Mesenteric fat pad (tissue), 1 donor: Measurements from ENCODE around the gene ERG. TPM values are rescaled to one million over a fixed set of nuclear protein-coding genes. Genes with fewer than 3 reads are reported as not detected.

ENCODE experiments used
- DNase-seq: peaks from one replicate; pipeline ENCODE4 v3.0.0-alpha.2; 2020; ENCODE audit warnings: low spot score
- total RNA-seq: library from RNA; stranded (reverse); fragmentation: NEBNext Ultra II Directional; extraction: Animal tissue kit (Norgen Biotek cat#: 25700); gene quantifications from one replicate; pipeline ENCODE4 v1.2.1, GENCODE V29; 2021
- donor health status: DM: yes; HTN: yes; CAD: no.

The ERG gene
- total RNA-seq, 1 donor from 2014 or later: 37.4 TPM

DNA sequence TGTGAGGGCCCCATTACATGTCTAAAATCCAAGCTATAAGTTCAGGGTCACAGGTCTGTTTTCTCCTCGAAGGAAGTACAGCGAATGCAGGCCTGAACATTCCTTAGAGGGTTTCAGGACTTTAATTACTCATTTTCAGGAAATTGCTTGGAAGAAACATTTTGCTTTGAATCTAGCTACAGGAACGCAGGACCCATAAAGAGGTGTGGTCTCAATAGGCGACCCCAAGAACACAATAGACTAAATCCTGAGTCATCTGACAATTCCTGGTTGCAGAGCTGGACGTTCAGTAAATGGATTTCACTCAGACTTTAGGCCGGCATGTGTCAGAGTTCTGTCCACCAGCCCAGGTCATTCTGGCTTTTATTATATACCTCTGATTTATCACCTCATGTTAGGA, 1.0 kb upstream of the ERG start:
- DNase-seq: no peak

DNA sequence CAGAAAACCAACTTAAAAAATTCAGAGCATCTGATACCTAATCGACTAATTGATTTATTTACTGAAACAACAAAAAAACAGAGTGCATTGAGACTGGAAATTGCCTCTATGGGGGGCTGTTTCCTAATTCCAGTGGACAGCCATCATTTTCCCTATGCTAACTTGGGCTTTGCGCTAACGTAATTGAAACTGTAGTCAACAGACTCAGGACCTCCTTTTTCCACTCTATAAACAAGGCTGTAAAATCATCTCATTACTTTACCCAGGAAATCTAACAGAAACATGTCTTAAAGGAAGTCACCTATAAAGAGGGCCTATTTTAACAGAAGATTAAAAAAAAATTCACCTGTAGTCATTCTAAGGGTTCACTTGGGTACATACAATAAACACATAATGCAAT, 2.1 kb downstream of the ERG start:
- DNase-seq: no peak

DNA sequence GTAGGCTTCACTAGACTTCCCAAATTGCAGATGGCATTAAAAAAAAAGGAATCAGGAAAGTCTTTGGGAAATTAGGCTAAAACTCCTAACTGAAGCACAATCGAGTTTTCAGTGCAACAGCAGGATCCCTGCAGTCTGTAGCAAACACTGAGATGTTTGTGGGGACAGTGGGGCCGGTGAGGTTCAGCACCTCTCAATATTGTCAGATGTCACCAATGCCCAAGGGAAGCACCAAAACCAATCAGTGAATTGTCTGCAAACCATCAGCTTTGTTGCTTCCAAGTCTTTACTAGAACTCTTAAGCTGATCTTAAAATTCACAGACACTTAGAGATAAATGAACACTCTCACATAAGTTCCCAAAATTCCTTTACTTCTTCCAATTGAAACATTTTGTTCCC, 2.6 kb downstream of the ERG start:
- DNase-seq: no peak

DNA sequence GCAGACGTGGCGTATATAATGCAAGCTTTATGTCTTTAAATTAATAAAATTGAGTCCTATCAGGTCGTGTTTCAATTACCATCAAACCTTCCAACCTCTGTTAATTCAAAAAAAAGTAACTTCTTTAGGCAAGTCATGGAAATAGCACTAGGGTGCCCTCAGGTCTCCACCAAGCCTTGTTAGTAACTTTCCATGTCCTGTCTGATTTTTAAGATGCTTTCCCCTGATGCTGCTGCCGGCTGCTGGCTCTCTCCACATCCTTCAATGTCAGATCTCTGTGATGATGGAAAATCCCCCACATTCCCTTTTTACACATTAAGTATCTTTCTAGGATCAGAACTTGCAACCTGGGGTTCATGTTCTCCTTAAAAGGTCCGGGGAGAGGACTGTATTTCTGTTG, 3.0 kb downstream of the ERG start:
- DNase-seq: no peak

DNA sequence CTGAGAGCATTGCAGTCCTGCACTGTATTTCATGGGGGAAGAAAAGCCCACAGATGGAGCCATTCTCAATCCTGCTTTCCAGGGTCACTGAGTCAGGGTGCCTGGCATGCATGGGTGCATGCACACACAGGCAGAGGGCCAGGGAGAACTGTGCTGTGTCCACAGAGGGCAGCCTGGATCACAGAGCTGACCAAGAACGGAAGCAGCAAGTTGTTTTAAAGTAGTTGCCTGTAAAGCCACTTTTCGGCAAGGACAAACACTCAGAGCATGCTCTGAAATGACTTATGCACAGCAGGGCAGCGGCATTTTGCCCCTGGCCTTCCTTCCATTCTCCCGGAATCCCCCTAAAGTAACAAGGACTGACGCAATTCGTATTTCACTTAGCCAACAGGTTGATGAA, 3.6 kb downstream of the ERG start:
- DNase-seq: no peak

DNA sequence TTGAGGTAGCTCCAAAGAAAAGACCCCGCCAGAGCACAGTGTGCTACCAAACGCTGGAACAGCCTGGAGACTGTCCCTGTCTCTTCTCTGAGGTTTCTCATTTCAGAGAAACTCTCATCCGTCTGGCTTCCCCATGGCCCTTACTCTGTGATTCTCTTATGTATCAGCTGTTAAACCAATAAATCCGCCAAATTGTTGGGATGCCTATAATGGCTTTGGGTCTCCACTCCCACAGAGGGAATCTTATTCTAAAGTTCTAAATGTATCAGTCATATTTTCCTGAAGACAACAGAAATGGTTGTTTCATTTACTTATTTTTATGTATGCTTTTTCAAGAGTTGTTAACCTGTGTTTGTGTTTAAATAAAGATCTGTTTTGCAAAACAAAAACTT, 4.0 kb downstream of the ERG start:
- no peak for DNase-seq

DNA sequence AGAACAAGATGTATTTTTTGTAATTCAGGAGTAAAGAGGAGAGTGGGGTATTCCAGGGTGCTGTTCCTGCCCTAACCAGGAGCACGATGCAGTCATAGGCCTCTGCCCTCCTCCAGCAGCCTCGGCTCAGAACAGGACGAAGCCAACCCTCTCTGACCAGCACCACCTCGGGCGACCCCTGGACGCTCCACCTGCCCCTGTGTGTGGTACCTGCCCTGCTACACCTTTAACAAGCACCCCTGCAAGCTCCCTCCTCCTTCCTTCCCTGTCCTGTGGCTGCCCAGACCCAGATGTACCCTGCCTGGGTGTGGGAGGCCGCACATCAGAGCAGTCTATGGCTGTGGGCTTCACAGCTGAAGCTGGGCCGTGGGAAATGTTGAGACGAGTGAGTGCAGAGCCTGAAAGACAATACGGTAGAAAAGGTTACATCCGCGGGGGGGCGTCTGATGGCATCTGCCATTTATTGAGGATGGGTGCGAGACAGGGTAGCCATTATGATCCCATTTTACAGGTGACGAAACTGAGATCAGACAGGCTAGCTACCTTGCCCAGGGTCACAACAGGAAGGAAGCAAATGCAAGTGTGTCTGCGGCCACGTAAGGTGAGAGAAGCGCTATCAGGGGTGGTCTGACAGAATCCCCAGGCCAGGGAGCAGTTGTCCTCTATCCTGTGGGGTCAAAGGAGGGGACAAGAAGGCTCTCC, 4.6 kb downstream of the ERG start:
- DNase-seq: no peak

DNA sequence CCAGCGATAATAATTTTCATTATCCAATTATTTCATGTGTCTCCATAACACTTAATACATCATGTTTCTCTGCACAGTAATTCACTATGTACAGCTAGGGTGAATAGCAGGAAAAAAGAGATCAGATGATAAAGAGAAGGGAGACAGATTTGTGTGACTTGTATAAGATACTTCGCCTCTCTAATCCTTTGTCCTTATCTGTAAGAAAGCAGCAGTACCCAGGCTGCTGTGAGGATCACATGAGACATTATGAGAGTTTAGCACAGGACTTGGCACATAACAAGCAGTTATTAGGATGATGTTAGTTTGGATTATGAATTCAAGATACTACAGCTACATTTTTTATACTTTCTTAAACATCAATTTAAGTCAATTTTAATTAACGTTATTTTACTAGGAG, 6.3 kb downstream of the ERG start:
- DNase-seq: no peak

DNA sequence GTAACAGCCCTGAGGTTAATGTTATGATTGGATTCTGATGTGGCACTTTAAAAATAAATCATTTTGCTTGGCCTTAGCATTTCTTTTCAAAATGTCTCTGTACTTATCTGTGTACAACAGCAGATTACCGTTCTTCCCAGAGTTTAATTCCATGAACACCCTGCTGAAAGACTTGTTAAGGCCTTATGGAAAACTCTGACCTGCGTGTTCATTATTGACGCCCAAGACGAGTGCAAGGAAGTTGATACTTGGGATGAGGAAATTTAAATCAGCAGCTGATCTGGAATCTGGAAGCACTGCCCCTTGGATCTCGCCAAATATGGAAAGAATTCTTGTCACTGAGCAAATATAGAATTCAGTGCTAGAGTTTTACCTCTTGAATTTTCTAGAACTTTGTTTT, 6.7 kb downstream of the ERG start:
- no peak for DNase-seq

DNA sequence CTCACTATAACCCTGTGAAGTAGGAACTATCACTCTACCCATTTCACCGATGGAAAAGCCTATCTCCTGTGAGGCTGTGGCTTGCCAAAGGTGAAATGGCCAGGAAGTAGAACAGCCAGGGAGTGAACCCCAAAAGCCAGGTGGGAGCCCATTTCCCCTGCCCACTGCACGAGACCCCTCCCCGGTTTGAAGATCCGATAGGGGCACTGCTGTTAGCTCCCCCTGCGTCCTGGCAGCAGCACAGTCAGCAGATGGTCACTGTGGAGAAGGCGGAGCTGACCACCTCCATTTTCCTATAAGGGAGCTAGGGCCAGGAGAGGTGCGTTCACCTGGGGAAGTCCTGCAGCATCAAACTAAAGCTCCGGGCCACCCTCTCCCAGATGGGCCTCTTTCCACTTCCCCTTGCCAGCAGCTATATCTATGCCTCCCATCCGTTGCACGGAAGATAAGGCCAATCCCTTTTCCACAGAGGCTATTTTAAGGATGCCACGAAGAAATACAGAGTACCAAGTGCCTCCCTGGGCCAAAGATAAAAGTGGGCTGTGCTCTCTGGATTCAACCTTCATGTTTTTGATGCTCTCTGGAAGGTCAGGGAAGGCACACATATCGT, 7.8 kb downstream of the ERG start:
- no peak for DNase-seq

DNA sequence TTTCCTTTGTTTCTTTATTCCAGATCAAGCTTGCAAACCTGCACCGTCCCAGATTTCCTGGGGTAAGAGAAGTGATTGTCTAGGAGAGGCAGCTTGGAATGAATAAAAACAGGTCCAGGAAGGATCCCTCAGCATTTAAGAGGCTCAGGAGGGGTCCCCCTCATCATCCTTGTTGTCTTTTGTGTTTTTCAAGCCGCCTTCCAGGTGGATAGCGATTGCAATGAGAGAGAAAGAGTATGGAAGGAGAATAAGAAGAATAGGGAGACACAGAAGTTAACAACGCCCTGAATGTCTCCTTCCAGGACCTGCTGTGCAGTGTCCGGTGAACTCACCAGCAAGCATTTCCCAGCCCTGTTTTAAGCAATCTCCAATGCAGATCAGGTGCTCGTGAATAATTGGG, 8.5 kb downstream of the ERG start:
- no peak for DNase-seq

DNA sequence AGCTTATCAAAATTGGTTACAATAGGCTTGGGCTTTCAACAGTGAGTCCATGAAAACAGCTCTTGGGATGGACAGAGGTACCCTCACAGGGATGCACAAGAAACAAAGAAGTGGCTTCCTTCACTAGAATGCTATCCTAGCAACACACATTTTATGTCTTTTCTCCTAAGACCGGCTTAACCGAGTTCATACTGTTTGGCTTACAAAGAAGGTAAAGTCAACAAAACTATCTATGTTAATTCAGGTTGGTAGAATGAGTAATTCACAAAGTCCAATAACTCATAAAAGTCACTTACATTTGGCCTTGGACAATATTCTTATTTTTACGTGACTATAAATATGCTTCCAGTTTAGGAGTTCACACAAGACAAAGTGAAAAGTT, 9.0 kb downstream of the ERG start:
- no peak for DNase-seq

DNA sequence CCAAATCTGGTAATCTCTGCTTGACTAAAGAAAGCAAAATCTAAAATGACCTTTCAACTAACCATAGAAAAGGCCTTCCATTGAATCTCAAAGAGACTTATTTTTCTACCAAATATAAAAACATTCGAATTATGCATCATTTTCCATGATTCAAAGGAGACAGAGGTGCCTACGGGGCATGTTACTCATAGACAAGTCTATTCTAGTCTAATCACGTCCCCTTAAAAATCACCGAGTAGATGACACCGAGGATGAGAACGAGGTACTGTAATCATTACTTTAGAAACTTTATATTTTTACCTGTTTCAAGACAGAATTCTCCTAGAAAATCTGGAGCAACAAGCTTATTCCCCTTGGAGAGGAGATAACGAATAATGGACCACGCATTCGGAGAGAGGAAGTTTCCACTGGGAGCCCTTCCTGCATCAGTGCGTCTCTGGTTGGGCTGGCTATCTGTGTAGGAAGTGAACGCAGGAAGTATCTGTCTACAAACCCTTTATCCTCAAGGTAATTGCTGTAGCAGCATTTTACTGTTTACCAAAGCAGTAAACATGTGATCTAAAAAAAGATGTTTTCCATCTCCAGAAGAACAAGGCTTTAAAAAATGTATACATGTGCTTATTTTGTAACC, 9.5 kb downstream of the ERG start:
- DNase-seq: no peak

DNA sequence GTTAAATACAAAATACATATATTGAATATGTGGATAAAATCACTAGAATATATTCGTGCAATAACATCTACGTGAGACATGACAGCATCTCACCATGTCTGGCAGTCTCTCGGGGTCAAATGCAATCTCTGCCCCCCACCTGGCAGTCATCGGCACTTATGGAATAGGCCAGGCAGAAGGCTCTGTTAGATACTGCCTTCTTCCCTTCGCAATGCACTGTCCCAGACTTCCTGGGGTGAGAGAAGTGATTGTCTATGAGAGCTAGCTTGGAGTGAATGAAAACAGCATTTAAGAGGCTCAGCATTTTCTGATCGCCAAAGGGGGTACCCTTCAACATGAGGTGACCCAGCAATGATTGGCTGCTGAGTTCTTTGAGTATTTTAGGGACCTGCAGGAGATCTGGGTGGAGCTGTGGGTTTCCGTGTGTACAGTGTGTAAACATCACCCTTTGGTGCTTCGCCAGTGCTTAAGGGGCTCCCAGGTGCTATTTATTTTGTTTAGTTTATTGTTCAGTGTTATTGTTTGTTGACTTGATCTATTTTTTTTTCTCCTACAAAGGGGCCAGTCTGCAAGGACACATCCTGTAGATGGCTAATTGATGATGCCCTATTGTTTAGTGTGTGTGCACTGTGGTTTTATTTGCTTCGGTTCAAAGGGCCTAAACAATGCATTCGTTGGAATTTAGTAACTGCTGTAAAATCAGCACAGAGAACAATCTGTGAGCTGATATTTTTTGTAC, 10.2 kb downstream of the ERG start:
- no peak for DNase-seq

DNA sequence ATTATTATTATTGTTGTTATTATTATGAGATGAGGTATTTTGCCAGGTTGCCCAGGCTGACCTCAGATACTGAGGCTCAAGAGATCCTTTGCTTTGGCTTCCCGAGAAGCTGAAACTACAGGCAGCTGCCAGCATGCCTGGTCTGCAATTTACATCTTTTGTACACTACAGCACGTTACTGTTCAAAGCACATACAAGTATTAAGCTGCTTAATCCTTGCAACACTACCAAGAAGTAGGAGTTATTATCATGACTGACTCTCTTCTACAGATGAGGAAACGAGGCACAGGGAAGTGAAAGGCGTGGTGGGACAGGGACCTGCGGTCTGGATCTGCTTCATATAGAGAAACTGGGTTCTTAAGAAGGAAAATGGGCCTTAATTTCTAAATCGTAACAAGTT, 11.6 kb downstream of the ERG start:
- no peak for DNase-seq

DNA sequence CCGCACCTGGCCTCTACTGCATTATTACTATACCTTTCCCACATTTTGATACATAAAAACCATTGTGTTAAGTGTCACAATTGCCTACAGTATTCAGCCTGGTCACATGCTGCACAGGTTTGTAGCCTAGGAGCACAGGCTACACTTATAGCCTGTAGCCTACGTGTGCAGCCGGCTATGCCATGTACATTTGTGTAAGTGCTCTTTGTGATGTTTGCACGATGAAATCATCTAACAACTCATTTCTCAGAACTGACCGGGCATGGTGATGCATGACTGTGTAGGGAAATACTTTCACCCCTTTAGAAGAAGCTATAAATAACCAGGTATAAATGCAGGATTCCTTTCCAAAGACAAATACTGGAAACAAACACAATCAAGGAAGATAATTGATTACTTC, 12.1 kb downstream of the ERG start:
- no peak for DNase-seq

DNA sequence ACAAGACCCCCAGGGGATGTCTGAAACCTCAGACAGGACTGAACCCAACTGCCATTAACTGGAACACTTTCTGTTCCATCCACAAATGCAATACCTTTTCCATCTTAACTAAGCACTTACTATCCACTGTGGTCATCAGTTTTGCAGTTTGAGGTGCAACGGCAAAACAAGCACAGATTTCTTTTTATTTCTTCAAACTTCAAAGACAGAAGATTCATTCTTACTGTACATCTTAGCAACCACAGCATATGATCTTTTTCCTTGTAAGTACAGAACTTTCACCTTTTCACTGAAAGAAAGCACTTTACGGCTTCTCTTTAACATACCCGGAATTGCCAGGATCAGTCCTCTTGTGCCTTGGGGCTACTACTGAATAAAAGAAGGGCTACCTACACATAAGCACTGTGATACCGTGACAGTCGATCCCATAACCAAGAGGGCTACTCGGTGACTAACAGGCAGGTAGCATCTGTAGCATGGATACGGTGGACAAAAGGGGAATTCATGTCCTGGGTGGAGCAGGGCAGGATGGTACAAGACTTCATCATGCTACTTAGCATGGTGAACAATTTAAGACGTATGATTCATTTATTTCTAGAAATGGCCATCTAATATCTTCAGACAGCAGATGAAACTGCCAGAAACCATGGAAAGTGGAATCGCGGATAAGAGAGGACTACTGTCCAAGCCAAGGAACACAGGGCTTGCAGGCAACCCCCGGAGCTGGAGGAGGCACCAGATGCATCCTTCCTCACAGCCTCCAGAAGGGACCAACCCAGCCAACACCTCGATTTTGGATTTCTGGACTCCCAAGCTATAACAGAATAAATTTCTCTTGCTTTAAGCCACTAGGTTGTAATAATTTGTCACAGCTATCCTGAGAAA, 18.4 kb downstream of the ERG start:
- DNase-seq: no peak

DNA sequence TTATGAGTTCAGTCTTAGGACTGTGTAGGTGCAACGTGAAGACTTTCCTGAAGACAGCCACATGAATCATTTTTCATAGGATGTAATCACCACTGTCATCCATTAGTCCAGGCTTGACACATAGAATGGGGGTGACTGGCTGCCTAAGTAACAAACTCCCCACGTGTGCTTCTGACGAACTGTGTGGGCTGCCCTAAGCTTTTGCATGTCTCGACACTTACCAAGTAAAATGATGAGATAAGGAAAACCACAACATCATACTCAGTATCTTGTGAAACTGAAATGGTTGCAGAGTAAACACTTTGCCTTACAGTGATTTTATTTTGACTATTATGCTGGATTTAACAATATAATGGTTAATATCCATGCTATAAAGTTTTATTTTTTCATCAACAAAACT, 19.5 kb downstream of the ERG start:
- no peak for DNase-seq

DNA sequence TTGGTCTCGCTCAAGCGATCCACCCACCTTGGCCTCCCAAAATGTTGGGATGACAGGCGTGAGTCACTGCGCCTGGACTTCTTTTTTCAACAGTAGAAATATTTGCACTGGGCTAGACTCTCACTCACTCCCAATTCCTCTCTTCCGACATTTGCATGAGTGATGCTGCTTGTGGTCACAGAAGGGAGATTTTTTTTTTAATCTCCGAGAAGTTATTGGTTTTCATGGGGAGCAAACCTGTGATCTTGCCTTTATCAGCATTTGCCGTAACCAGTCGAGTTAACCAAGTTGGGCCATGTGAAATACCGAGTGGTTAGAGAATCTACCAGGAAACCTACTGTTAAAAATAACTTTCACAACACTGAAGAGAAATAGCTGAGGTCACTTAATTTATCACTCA, 21.1 kb downstream of the ERG start:
- DNase-seq: no peak

DNA sequence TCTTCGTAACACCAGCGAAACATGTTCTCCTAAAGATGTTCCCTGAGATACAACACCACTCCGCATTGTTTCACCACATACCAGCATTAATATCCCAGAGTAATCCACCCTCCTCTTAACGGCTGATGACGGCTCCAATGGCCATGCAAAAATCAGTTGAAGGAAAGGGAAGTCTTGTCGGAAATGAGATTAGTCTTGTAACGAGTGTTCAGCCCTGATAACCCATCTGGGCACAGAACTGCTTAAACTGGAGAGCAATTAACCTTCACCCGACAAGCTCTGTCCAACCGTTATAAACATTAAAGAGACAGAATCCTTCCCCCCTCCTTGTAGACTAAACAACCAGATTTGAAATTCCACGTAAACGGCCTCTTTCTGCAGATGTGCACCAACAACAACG, 21.9 kb downstream of the ERG start:
- DNase-seq: no peak

DNA sequence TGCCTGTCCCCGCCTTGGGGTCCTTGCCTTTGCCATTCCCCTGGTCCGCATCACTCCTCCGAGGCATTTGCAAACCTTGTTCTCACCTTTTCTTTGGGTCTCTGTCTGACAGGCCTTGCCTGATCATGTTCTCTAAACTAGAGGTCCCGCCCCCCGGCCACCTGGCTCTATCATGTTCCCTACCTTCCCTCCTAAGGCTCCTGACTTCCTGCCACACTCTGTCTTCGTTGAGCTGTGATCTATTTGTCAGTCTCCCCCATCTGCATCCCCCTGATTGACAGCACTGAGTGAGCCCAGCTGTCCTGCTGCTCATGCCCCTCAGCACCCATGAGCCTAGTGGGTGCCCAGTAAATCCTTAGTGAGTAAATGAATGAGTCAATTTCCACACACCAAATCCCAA, 22.8 kb downstream of the ERG start:
- DNase-seq: no peak
